Activated naive CD8-positive, alpha-beta T cell (primary cell): ENCODE measurements around the gene HAT1.

Source experiments
- H3K27ac Mint-ChIP-seq: one replicate; pipeline ENCODE4 v1.8.0; 2021; ENCODE audit warnings: mixed read lengths
- H3K27me3 Mint-ChIP-seq: one replicate; pipeline ENCODE4 v1.8.0; 2021; ENCODE audit warnings: mixed read lengths
- H3K36me3 Mint-ChIP-seq: one replicate; pipeline ENCODE4 v1.8.0; 2021; ENCODE audit warnings: mixed read lengths
- H3K4me1 Mint-ChIP-seq: one replicate; pipeline ENCODE4 v1.8.0; 2021; ENCODE audit warnings: low read depth, mixed read lengths
- H3K4me3 Mint-ChIP-seq: one replicate; pipeline ENCODE4 v1.8.0; 2021; ENCODE audit warnings: mild to moderate bottlenecking, mixed read lengths
- H3K9me3 Mint-ChIP-seq: one replicate; pipeline ENCODE4 v1.8.0; 2021; ENCODE audit warnings: low read depth, mixed read lengths

Gene HAT1

GRCh38 chr2:172013396-172013795 is 91.1 kb downstream of the HAT1 start:
- Mint-ChIP-seq H3K36me3 (peaks cover 25% of the 10 kb centered on the region), H3K4me1 (peaks cover 16% of the 10 kb centered on the region), H3K27ac (no peak overlapping the region), H3K9me3 (no peaks in the 10 kb centered on the region), H3K27me3 (no peaks in the 10 kb centered on the region), H3K4me3 (no peak overlapping the region)

- H3K9me3 Mint-ChIP-seq = no peaks in the 10 kb centered on the region
- H3K27me3 Mint-ChIP-seq = no peaks in the 10 kb centered on the region
- no peak overlapping the region for H3K27ac Mint-ChIP-seq
- no peak overlapping the region for H3K4me3 Mint-ChIP-seq
- no peaks in the 10 kb centered on the region for H3K4me1 Mint-ChIP-seq
- H3K36me3 Mint-ChIP-seq = peaks cover 22% of the 10 kb centered on the region
Measured at GRCh38 chr2:172021074-172021931, 99.0 kb downstream of the HAT1 start.

- no peaks in the 10 kb centered on the region for H3K4me1 Mint-ChIP-seq
- no peak overlapping the region for H3K4me3 Mint-ChIP-seq
- H3K27ac Mint-ChIP-seq = no peak overlapping the region
- no peaks in the 10 kb centered on the region for H3K9me3 Mint-ChIP-seq
- no peaks in the 10 kb centered on the region for H3K27me3 Mint-ChIP-seq
- H3K36me3 Mint-ChIP-seq = peaks cover 17% of the 10 kb centered on the region
Measured at GRCh38 chr2:172021955-172022354, 99.7 kb downstream of the HAT1 start.

GRCh38 chr2:172031536-172031935 is 109.3 kb downstream of the HAT1 start:
- H3K36me3 Mint-ChIP-seq = no peaks in the 10 kb centered on the region
- H3K4me3 Mint-ChIP-seq = no peak overlapping the region
- no peaks in the 10 kb centered on the region for H3K4me1 Mint-ChIP-seq
- no peaks in the 10 kb centered on the region for H3K27me3 Mint-ChIP-seq
- no peaks in the 10 kb centered on the region for H3K9me3 Mint-ChIP-seq
- no peak overlapping the region for H3K27ac Mint-ChIP-seq
